Measurements from ENCODE around the gene CDC42. TPM values are rescaled to one million over a fixed set of nuclear protein-coding genes. Genes with fewer than 3 reads are reported as not detected.
A peak's percentile ranks its signal among the peaks of the same experiment; 100 is the strongest.

Gene CDC42
- total and polyA plus RNA-seq, 10 of the 15 experiments (the other 5 are each of a cell fraction or from before 2014, with no cell fraction given), result 184 to 479 (median 326) TPM

GRCh38 chr1:22096463-22096862 is 44.0 kb downstream of the CDC42 start:
- CTCF ChIA-PET, result no interaction called here
- H3K4me1 ChIP-seq (ENCODE audit: control insufficient read depth, insufficient read depth, low read length), result peaks cover 19% of the 10 kb centered on the region
- RAD21 ChIA-PET (ENCODE audit: unreplicated experiment), result no interaction called here
- ATAC-seq, result no peak
- POLR2A ChIA-PET, result no interaction called here
- H3K27ac ChIP-seq (ENCODE audit: control insufficient read depth, insufficient read depth), result no peak overlapping the region
- H3K4me3 ChIP-seq, result no peak overlapping the region
- SMC1A ChIA-PET (ENCODE audit: uncharacterized antibody, unreplicated experiment), result no interaction called here
- intact Hi-C loops (cut with micrococcal nuclease; ENCODE audit: unreplicated experiment), result no loop called here
- H2AFZ ChIP-seq (ENCODE audit: control insufficient read depth, low read depth, low read length), result no peak overlapping the region
- no peak for FAIRE-seq
- in situ Hi-C loops (cut with MboI), result no loop called here
- TF ChIP-seq POLR2A (IDR thresholded peaks at IDR 0.05; ENCODE audit: low read depth, low read length) (0 out of 2 replicates have a peak, but pooled peaks have one; percentile 5), POLR2AphosphoS5 (IDR thresholded peaks at IDR 0.05; ENCODE audit: low read length) (peak; percentile 33; the same call in 1 of the 2 replicates), SIN3A (IDR thresholded peaks at IDR 0.05; ENCODE audit: low read depth, low read length) (no peak)
- peaks cover 6 to 42% of the 10 kb centered on the region in 2 experiments for H3K36me3 ChIP-seq (ENCODE audit: control insufficient read depth in 2 of 2, insufficient read depth in 2 of 2, low read length in 1 of 2)
- peaks cover 7% of the 10 kb centered on the region; the same call in 1 of the 2 replicates for H4K20me1 ChIP-seq (ENCODE audit: control insufficient read depth, insufficient read depth)
- no peaks in the 10 kb centered on the region for H3K27me3 ChIP-seq (replicated peaks in 1 of 2; ENCODE audit: control insufficient read depth in 2 of 2, insufficient read depth in 2 of 2, low read length in 1 of 2)
- no peak overlapping the region for H3K9ac ChIP-seq (ENCODE audit: control insufficient read depth, insufficient read depth, low read length)
- peaks cover 17% of the 10 kb centered on the region for H3K79me2 ChIP-seq (ENCODE audit: control insufficient read depth, insufficient read depth, low read length)
- 98% methylated on average over 3 of the region's 3 CpGs for WGBS (ENCODE audit: insufficient coverage, insufficient replicate concordance, low lambda C conversion rate, missing lambda C conversion rate)
- no TSS peak for BruUV-seq (replicated peaks)
- H3K4me2 ChIP-seq (ENCODE audit: control insufficient read depth, insufficient read depth), result no peak overlapping the region
- DNase-seq (ENCODE audit: low read depth, low spot score), result no peak
- no peaks in the 10 kb centered on the region for H3K9me3 ChIP-seq (replicated peaks; ENCODE audit: control insufficient read depth, insufficient read depth, low read length)

- FAIRE-seq (no peak), ATAC-seq (no peak), DNase-seq (ENCODE audit: low read depth, low spot score) (no peak)
- in situ Hi-C loops (cut with MboI) (no loop called here), intact Hi-C loops (cut with micrococcal nuclease; ENCODE audit: unreplicated experiment) (no loop called here)
- Histone ChIP-seq H3K9ac (ENCODE audit: control insufficient read depth, insufficient read depth, low read length) (no peak overlapping the region), H3K27me3 (replicated peaks in 1 of 2; ENCODE audit: control insufficient read depth in 2 of 2, insufficient read depth in 2 of 2, low read length in 1 of 2) (no peaks in the 10 kb centered on the region), H3K4me1 (ENCODE audit: control insufficient read depth, insufficient read depth, low read length) (peaks cover 16% of the 10 kb centered on the region), H3K9me3 (replicated peaks; ENCODE audit: control insufficient read depth, insufficient read depth, low read length) (no peaks in the 10 kb centered on the region), H2AFZ (ENCODE audit: control insufficient read depth, low read depth, low read length) (no peak overlapping the region), H3K27ac (ENCODE audit: control insufficient read depth, insufficient read depth) (no peak overlapping the region), H3K4me3 (no peak overlapping the region), H3K36me3 (ENCODE audit: control insufficient read depth in 2 of 2, insufficient read depth in 2 of 2, low read length in 1 of 2) (peaks cover 6 to 33% of the 10 kb centered on the region in 2 experiments), H4K20me1 (ENCODE audit: control insufficient read depth, insufficient read depth) (peaks cover 7% of the 10 kb centered on the region; the same call in 1 of the 2 replicates), H3K4me2 (ENCODE audit: control insufficient read depth, insufficient read depth) (no peak overlapping the region), H3K79me2 (ENCODE audit: control insufficient read depth, insufficient read depth, low read length) (peaks cover 15% of the 10 kb centered on the region)
- whole genome bisulfite sequencing (ENCODE audit: insufficient coverage, insufficient replicate concordance, low lambda C conversion rate, missing lambda C conversion rate), result 98% methylated on average over 10 of the region's 10 CpGs
- CTCF ChIA-PET, result interaction anchor here (1.2 to 1.8 kb wide), 3 partner anchors 9 to 40 kb away, joined by 3 to 4 read pairs (median 4); no protein-coding TSS in a partner anchor
- RAD21 ChIA-PET (ENCODE audit: unreplicated experiment), result interaction anchor here (1.9 kb wide), 1 partner anchor 74 kb away, joined by 6 read pairs; no protein-coding TSS in a partner anchor
- SMC1A ChIA-PET (ENCODE audit: uncharacterized antibody, unreplicated experiment), result interaction anchor here (0.7 to 1.9 kb wide), 4 partner anchors 8 to 85 kb away, joined by 3 to 5 read pairs (median 3); no protein-coding TSS in a partner anchor
- POLR2A ChIA-PET, result interaction anchor here (2.2 to 3.6 kb wide), 2 partner anchors 9 to 74 kb away, joined by 6 to 14 read pairs; no protein-coding TSS in a partner anchor
- TF ChIP-seq POLR2A (IDR thresholded peaks at IDR 0.05; ENCODE audit: low read depth, low read length), result peak; percentile 35; the same call in 1 of the 2 replicates
- TF ChIP-seq IRF3 (IDR thresholded peaks at IDR 0.05), result no peak
- no TSS peak for BruUV-seq (replicated peaks)
These were observed 46.2 kb downstream of the CDC42 start for GRCh38 chr1:22098752-22099151.

All from GM12878 (cell line).